HepG2 (cell line): ENCODE measurements around the gene SBSN. TPM values are rescaled to one million over a fixed set of nuclear protein-coding genes. Genes with fewer than 3 reads are reported as not detected.

Source experiments
- DNMT1 ChIP-seq: sonication (generic); formaldehyde crosslinking; IDR thresholded peaks from 2 replicates; pipeline ENCODE4 v1.5.1; 2020; ENCODE audit warnings: mild to moderate bottlenecking, missing genetic modification reagents
- FOXJ3 ChIP-seq: sonication (generic); formaldehyde crosslinking; IDR thresholded peaks from 2 replicates; pipeline ENCODE4 v1.4.0; 2020; ENCODE audit warnings: missing genetic modification reagents, mild to moderate bottlenecking, borderline replicate concordance
- HMGA1 ChIP-seq: sonication (generic); formaldehyde crosslinking; conservative IDR thresholded peaks from 2 replicates; pipeline ENCODE4 v1.4.0; 2020; ENCODE audit warnings: missing genetic modification reagents
- HNF4A ChIP-seq: sonication (generic); formaldehyde crosslinking; IDR thresholded peaks from 2 replicates; pipeline ENCODE4 v1.4.0; 2020; ENCODE audit warnings: missing genetic modification reagents
- KDM6A ChIP-seq: IDR thresholded peaks from 2 replicates; pipeline ENCODE4 v1.6.1; 2016; ENCODE audit warnings: low read depth
- KIAA2018 ChIP-seq: sonication (generic); formaldehyde crosslinking; IDR thresholded peaks from 2 replicates; pipeline ENCODE4 v1.5.0; 2020; ENCODE audit warnings: mild to moderate bottlenecking, missing genetic modification reagents, borderline replicate concordance
- KLF11 ChIP-seq: IDR thresholded peaks from 2 replicates; pipeline ENCODE4 v1.6.1; 2016; ENCODE audit warnings: missing compliant biosample characterization
- KLF12 ChIP-seq: sonication (generic); formaldehyde crosslinking; IDR thresholded peaks from 2 replicates; pipeline ENCODE4 v1.4.0; 2020; ENCODE audit warnings: missing genetic modification reagents, borderline replicate concordance
- KLF15 ChIP-seq: sonication (generic); formaldehyde crosslinking; IDR thresholded peaks from 2 replicates; pipeline ENCODE4 v1.8.1; 2023; ENCODE audit warnings: borderline replicate concordance, mild to moderate bottlenecking, inconsistent platforms, missing genetic modification reagents, mixed read lengths
- MAFG ChIP-seq: sonication (generic); formaldehyde crosslinking; IDR thresholded peaks from 2 replicates; pipeline ENCODE4 v1.5.1; 2020; ENCODE audit warnings: mild to moderate bottlenecking, missing genetic modification reagents
- MYPOP ChIP-seq: sonication (generic); formaldehyde crosslinking; IDR thresholded peaks from 2 replicates; pipeline ENCODE4 v1.8.1; 2023; ENCODE audit warnings: mild to moderate bottlenecking, moderate library complexity, missing genetic modification reagents
- SATB2 ChIP-seq: sonication (generic); formaldehyde crosslinking; IDR thresholded peaks from 2 replicates; pipeline ENCODE4 v1.5.0; 2020; ENCODE audit warnings: missing genetic modification reagents
- ZBTB25 ChIP-seq: IDR thresholded peaks from 2 replicates; pipeline ENCODE4 v1.6.1; 2018; ENCODE audit warnings: missing genetic modification reagents
- ZNF12 ChIP-seq: sonication (generic); formaldehyde crosslinking; IDR thresholded peaks from 2 replicates; pipeline ENCODE4 v1.5.0; 2020; ENCODE audit warnings: missing genetic modification reagents
- ZNF138 ChIP-seq: sonication (generic); formaldehyde crosslinking; IDR thresholded peaks from 2 replicates; pipeline ENCODE4 v1.5.0; 2020; ENCODE audit warnings: mild to moderate bottlenecking, low read depth, missing genetic modification reagents
- ZNF263 ChIP-seq: sonication (generic); formaldehyde crosslinking; IDR thresholded peaks from 2 replicates; pipeline ENCODE4 v1.4.0; 2020; ENCODE audit warnings: missing genetic modification reagents
- ZNF580 ChIP-seq: IDR thresholded peaks from 2 replicates; pipeline ENCODE4 v1.6.1; 2016; ENCODE audit warnings: low read depth, borderline replicate concordance
- polyA plus RNA-seq, 8 experiments: library from polyadenylated mRNA; depleted of rRNA in 3 of 8; stranded (reverse) in 7 of 8; unstranded in 1 of 8; fragments of >200 nt; fragmentation: Illumina TruSeq in 4 of 8; extraction: Trizol in 4 of 8; gene quantifications; 2 replicates each; pipeline versions ENCODE4 v1.2.1 to v1.2.3, GENCODE V29; 2011 to 2016; ENCODE audit warnings: low read depth in 4 of 8, missing spikeins in 1 of 8, mixed read lengths in 1 of 8; ENCODE audit not compliant: insufficient read depth in 1 of 8
- total RNA-seq, 5 experiments: library from RNA; depleted of rRNA; stranded (reverse); fragments of >200 nt; fragmentation: Illumina TruSeq; extraction: Trizol; gene quantifications; 2 replicates each; pipeline ENCODE4 v1.2.3, GENCODE V29; 2016; ENCODE audit warnings: low read depth in 1 of 5

Gene SBSN
- total and polyA plus RNA-seq, 2 of the 13 experiments (the other 11 are each of a cell fraction or from before 2014, with no cell fraction given) = not detected

- TF ChIP-seq KIAA2018 (no peak), ZNF138 (CRISPR knock-in tag) (no peak), FOXJ3 (CRISPR knock-in tag) (no peak), HMGA1 (no peak), KLF15 (CRISPR knock-in tag) (no peak), KLF12 (CRISPR knock-in tag) (0 out of 2 replicates have a peak, but pooled peaks have one; percentile 56), ZNF12 (no peak), MYPOP (CRISPR knock-in tag) (peak; percentile 26; the same call in 1 of the 2 replicates), DNMT1 (CRISPR knock-in tag) (no peak), HNF4A (no peak), ZBTB25 (CRISPR knock-in tag) (no peak; the same call in 1 of the 2 replicates), KDM6A (CRISPR knock-in tag) (no peak), ZNF263 (CRISPR knock-in tag) (no peak), MAFG (CRISPR knock-in tag) (no peak), ZNF580 (CRISPR knock-in tag) (no peak), KLF11 (CRISPR knock-in tag) (no peak), SATB2 (CRISPR knock-in tag) (no peak)
Measured at GRCh38 chr19:35509018-35509652, 19.0 kb downstream of the SBSN start (continued).
